Adrenal gland (tissue), 19 donors: ENCODE results near the gene LRTM1. TPM values are rescaled to one million over a fixed set of nuclear protein-coding genes. Genes with fewer than 3 reads are reported as not detected.

ENCODE experiments used
- DNase-seq, 7 donors: peaks; one replicate each; pipeline ENCODE4 v3.0.0-alpha.2; 2019 to 2020
- H3K27ac ChIP-seq, 5 donors: fragments of 200-600 bp; sonication (generic) in 4 of 5; 1 replicate in 3 of 5; 2 replicates in 2 of 5; pipeline versions ENCODE4 v1.5.1 to v1.8.0; 2016 to 2020; ENCODE audit warnings: mild to moderate bottlenecking in 1 of 5
- H3K27me3 ChIP-seq: fragments of 200-600 bp; 2 replicates; pipeline ENCODE4 v1.8.0; 2021
- H3K36me3 ChIP-seq, 2 donors: fragments of 200-600 bp; replicated peaks in 1 of 2; 1 replicate in 1 of 2; 2 replicates in 1 of 2; pipeline versions ENCODE4 v1.5.1 to v1.8.0; 2018 to 2022
- H3K4me1 ChIP-seq, 2 donors: fragments of 200-600 bp; replicated peaks in 1 of 2; 1 replicate in 1 of 2; 2 replicates in 1 of 2; pipeline versions ENCODE4 v1.5.1 to v1.8.0; 2018 to 2021
- H3K4me3 ChIP-seq, 4 donors: fragments of 200-600 bp; sonication (generic) in 3 of 4; one replicate each; pipeline ENCODE4 v1.5.1; 2016 to 2018
- H3K9me3 ChIP-seq, 3 donors: fragments of 200-600 bp; sonication (generic) in 1 of 3; replicated peaks in 1 of 3; 1 replicate in 2 of 3; 2 replicates in 1 of 3; pipeline versions ENCODE4 v1.5.1 to v1.8.0; 2016 to 2021
- POLR2A ChIP-seq, 2 donors: fragments of 450-650 bp; IDR thresholded peaks; one replicate each; pipeline ENCODE4 v1.6.1; 2017; ENCODE audit warnings: antibody characterized with exemption in 2 of 2, mild to moderate bottlenecking in 2 of 2, moderate library complexity in 1 of 2
- WGBS, 4 donors: extraction: QIAGEN DNeasy Blood & Tissue Kit in 2 of 4; methylation state at CpG; one replicate each; pipeline versions ENCODE4 v1.1.5 to v1.1.7; 2013 to 2017; 5-methylcytosine and 5-hydroxymethylcytosine counted together
- intact Hi-C, 2 donors: fragments of 100-400 bp; cut with DNase I; formaldehyde crosslinking; loops; one replicate each; pipeline versions ENCODE4 v1.14.1 to v1.15.0; 2022 to 2023
- long read RNA-seq, 10 donors: library from polyadenylated mRNA in 3 of 10; unstranded in 2 of 10; stranded (forward) in 1 of 10; transcript quantifications; one replicate each; pipeline ENCODE4 v2.0.0 and lab custom pipeline, GENCODE V29; 2021 to 2026
- polyA plus RNA-seq, 3 donors: library from polyadenylated mRNA; stranded (reverse); fragments of 200-250 nt in 2 of 3; fragments of 350-450 nt in 1 of 3; fragmentation: Illumina TruSeq in 1 of 3; extraction: RNeasy Lipid Tissue Mini Kit (QIAGEN cat#74804) in 1 of 3; gene quantifications; one replicate each; pipeline ENCODE4 v1.2.3, GENCODE V29; 2013 to 2014
- total RNA-seq, 9 donors: library from RNA; depleted of rRNA in 4 of 9; stranded (reverse); fragments of >200 nt in 4 of 9; fragments of 120-200 nt in 1 of 9; fragmentation: NEBNext Ultra II Directional in 1 of 9; extraction: Animal tissue kit (Norgen Biotek cat#: 25700) in 1 of 9; gene quantifications; one replicate each; pipeline versions ENCODE4 v1.1.0 to v1.2.4, GENCODE V29; 2013 to 2023
- TF ChIP-seq, protein P1 (sequence below), 6 experiments: fragments of 450-650 bp in 4 of 6; fragments of 200-600 bp in 2 of 6; sonication (generic) in 1 of 6; IDR thresholded peaks; 1 replicate in 5 of 6; 2 replicates in 1 of 6; pipeline versions ENCODE4 v1.5.1 to v1.8.0; 2016 to 2021; ENCODE audit warnings: antibody characterized with exemption in 6 of 6, mild to moderate bottlenecking in 2 of 6, moderate library complexity in 1 of 6
- donor health status: healthy with polysubstance abuse.
- donor health status: Bipolar disorder and iron deficiency.
- donor health status: DM: yes; HTN: yes; CAD: no.
- donor health status: DM: no; HTN: no; CAD: no.
- donor health status: DM: no; HTN: no; CAD: no.
- donor health status: DM: yes; HTN: yes; CAD: no.

The LRTM1 gene
- under 1 TPM in 1 of 9 donors, not detected in 8; 0.39 TPM for total RNA-seq
- polyA plus RNA-seq, result under 1 TPM in 1 of 3 donors, not detected in 2; 0.16 TPM
- long read RNA-seq, donor 1, partial matches to known transcripts, result 0 of 2 reads
- long read RNA-seq, donor 1, other reads (novel, unspliced or antisense), result 0 of 2 reads
- long read RNA-seq, donor 2, result 0 reads
- long read RNA-seq, donor 3, partial matches to known transcripts, result 0 of 1 reads
- long read RNA-seq, donor 3, other reads (novel, unspliced or antisense), result 0 of 1 reads
- long read RNA-seq, donor 4, result 0 reads
- long read RNA-seq, donor 5, partial matches to known transcripts, result 1 of 1 reads
- long read RNA-seq, donor 5, other reads (novel, unspliced or antisense), result 0 of 1 reads
- long read RNA-seq, donor 6, result 0 reads
- long read RNA-seq, donor 7, partial matches to known transcripts, result 0 of 1 reads
- long read RNA-seq, donor 7, other reads (novel, unspliced or antisense), result 0 of 1 reads
- long read RNA-seq, donor 8, result 0 reads
- long read RNA-seq, donor 9, result 0 reads
- long read RNA-seq, donor 10, result 0 reads

DNA sequence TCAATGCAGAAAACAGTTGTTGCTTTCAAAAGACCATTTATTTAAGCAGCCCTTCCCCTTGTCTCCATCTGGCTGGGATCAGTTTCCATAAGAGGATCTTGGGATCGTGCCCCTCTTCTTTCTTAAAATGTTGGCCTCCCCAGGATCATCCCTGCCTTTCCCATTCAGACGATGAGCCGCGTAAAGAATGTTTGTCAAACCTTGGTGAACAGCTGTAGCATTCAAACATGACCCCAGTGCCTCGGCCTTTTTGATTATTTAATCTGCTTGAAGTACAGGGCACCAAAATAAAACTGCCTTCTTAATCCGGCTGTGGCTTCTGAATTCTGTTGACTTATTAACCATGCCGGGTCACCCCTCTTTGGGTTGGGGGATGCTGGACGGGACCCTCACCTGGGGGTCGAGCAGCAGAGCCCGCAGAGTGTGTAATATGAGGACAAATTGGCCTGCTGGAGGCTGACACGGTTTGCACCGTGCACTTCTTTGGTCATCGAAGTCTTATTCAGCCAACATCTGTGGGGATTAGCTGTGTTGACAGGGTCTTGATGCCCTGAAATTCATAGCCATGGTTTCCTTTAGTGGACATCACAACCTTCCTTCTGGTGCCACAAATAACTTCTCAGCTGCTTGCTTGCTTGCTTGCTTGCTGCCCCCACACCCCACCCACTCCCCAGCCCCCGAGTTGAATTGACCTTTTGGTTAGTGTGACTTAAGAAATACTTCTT lies at the start of gene LRTM1:
LRTM1 (minus strand) TSS at position 14 of the 725 bp plus-strand sequence. CDS start 148 bp downstream, outside the sequence.
- TF ChIP-seq POLR2A (IDR thresholded peaks at IDR 0.05), result no peak
- TF ChIP-seq, protein P1, sequence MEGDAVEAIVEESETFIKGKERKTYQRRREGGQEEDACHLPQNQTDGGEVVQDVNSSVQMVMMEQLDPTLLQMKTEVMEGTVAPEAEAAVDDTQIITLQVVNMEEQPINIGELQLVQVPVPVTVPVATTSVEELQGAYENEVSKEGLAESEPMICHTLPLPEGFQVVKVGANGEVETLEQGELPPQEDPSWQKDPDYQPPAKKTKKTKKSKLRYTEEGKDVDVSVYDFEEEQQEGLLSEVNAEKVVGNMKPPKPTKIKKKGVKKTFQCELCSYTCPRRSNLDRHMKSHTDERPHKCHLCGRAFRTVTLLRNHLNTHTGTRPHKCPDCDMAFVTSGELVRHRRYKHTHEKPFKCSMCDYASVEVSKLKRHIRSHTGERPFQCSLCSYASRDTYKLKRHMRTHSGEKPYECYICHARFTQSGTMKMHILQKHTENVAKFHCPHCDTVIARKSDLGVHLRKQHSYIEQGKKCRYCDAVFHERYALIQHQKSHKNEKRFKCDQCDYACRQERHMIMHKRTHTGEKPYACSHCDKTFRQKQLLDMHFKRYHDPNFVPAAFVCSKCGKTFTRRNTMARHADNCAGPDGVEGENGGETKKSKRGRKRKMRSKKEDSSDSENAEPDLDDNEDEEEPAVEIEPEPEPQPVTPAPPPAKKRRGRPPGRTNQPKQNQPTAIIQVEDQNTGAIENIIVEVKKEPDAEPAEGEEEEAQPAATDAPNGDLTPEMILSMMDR (IDR thresholded peaks at IDR 0.05), result no peak
- Histone ChIP-seq H3K27me3 (no peaks in the 10 kb centered on the region), H3K4me3 (no peak within 1 kb of the TSS), H3K27ac (no peak within 1 kb of the TSS), H3K9me3 (no peaks in the 10 kb centered on the region), H3K36me3 (no peaks in the 10 kb centered on the region), H3K4me1 (peaks cover 0 to 4% of the 10 kb centered on the region in 2 donors)
- no peak for DNase-seq
- intact Hi-C loops, result no loop called here
- 83 to 86% (median 83%) methylated on average over 10 to 14 of the region's 14 CpGs for WGBS, 4 donors

DNA sequence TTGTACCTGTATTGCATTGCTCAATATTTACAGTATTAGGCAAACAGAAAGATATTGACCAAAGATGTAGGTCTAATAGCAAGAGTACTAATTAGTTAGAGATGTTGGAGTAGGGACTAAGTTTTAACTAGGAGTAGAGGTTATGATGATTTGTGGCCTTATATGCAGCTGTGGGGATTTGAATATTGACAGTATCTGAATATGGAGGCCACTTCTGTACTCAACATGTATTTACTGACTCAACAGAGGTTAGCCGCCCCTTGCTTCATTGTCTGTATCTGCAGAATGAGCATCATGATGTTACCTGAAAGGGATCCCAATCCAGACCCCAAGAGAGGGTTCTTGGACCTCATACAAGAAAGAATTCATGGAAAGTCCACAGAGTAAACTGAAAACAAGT lies 49.6 kb upstream of the LRTM1 start:
- WGBS, 4 donors, result 96 to 100% (median 100%) methylated on average over 1 of the region's 1 CpG
- no peaks in the 10 kb centered on the region for H3K27me3 ChIP-seq
- intact Hi-C loops, result no loop called here

DNA sequence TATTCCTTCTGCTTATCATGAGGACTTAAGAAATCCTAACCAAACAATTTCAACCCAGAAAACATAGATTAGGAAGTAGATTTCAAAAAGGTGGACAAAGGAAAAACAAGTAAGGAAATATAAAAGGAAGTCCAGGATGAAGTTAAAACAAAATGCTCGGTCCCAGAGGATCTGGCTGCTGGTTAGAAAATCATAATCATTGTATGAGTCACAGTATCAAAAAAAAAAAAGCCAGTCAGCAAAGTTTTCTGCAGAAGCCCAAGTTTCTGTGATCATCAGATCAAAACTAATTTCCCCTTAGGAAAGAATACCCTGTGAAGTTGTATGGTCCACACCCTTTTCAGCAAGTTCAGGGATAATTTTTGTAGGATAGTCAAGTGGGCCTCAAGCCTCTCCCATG lies 43.0 kb upstream of the LRTM1 start:
- no peaks in the 10 kb centered on the region for H3K36me3 ChIP-seq
- 8 to 26% (median 11%) methylated on average over 1 of the region's 1 CpG for WGBS, 4 donors
- TF ChIP-seq, protein P1 (IDR thresholded peaks at IDR 0.05), result no peak
- no peak for TF ChIP-seq POLR2A (IDR thresholded peaks at IDR 0.05)
- no peak overlapping the region for H3K4me3 ChIP-seq
- peaks cover 0 to 7% of the 10 kb centered on the region in 2 donors for H3K4me1 ChIP-seq
- intact Hi-C loops, result no loop called here
- H3K9me3 ChIP-seq, result no peaks in the 10 kb centered on the region
- H3K27me3 ChIP-seq, result no peaks in the 10 kb centered on the region
- no peak overlapping the region for H3K27ac ChIP-seq
- no peak for DNase-seq

More for the DNA sequence above, 49.6 kb upstream of the LRTM1 start:
- H3K4me3 ChIP-seq, result no peak overlapping the region
- TF ChIP-seq, protein P1 (IDR thresholded peaks at IDR 0.05), result no peak
- no peak overlapping the region for H3K27ac ChIP-seq
- no peak for DNase-seq
- H3K9me3 ChIP-seq, result no peaks in the 10 kb centered on the region
- H3K4me1 ChIP-seq, result no peaks in the 10 kb centered on the region
- no peaks in the 10 kb centered on the region for H3K36me3 ChIP-seq

DNA sequence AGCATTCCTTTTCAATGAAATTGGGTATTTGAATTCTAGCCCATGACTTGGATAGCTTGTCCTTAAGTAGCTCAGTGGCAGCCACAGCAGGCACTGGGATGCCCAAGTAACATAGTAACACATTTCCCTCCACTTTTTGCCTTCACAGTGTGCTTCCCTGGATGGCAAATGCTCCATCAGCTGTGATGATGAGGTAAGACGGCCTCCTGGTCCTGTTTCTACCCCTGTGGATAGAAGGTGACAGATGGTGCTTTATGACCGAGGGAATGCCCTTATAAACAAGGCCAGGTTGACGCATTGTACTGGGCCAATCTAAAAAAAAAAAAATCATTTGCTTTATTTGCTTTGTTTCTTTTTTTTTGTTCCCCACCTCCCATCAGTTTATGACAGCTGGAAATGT lies 41.8 kb upstream of the LRTM1 start:
- TF ChIP-seq POLR2A (IDR thresholded peaks at IDR 0.05), result no peak
- TF ChIP-seq, protein P1 (IDR thresholded peaks at IDR 0.05), result no peak
- Histone ChIP-seq H3K4me1 (peaks cover 0 to 7% of the 10 kb centered on the region in 2 donors), H3K4me3 (no peak overlapping the region), H3K36me3 (no peaks in the 10 kb centered on the region), H3K27me3 (no peaks in the 10 kb centered on the region), H3K9me3 (no peaks in the 10 kb centered on the region), H3K27ac (no peak overlapping the region)
- no peak for DNase-seq
- intact Hi-C loops, result no loop called here
- WGBS, 4 donors, result 87 to 92% (median 90%) methylated on average over 3 of the region's 3 CpGs
